GM15510 (cell line): Measurements from ENCODE around the gene CNTN4.

Experiments
- POLR2A ChIP-seq: IDR thresholded peaks from 3 replicates; pipeline ENCODE4 v1.6.1; 2011; ENCODE audit warnings: borderline replicate concordance; ENCODE audit not compliant: insufficient read length; ENCODE audit errors: extremely low read depth

Gene CNTN4

GRCh38 chr3:2880218-2880756, 781.6 kb downstream of the CNTN4 start:
- TF ChIP-seq POLR2A = no peak

GRCh38 chr3:2883283-2883682, 784.6 kb downstream of the CNTN4 start:
- TF ChIP-seq POLR2A = no peak

- TF ChIP-seq POLR2A = no peak
Observed at GRCh38 chr3:2888592-2888991, 789.9 kb downstream of the CNTN4 start.

- no peak for TF ChIP-seq POLR2A
Observed at GRCh38 chr3:2889736-2890135, 791.1 kb downstream of the CNTN4 start.

- no peak for TF ChIP-seq POLR2A
Observed at GRCh38 chr3:2896308-2896939, 797.8 kb downstream of the CNTN4 start.

GRCh38 chr3:2897821-2898220, 799.2 kb downstream of the CNTN4 start:
- no peak for TF ChIP-seq POLR2A

- no peak for TF ChIP-seq POLR2A
Observed at GRCh38 chr3:2898591-2899353, 800.1 kb downstream of the CNTN4 start.

GRCh38 chr3:2904054-2904453, 805.4 kb downstream of the CNTN4 start:
- no peak for TF ChIP-seq POLR2A

GRCh38 chr3:2908693-2909351, 810.2 kb downstream of the CNTN4 start:
- no peak for TF ChIP-seq POLR2A

GRCh38 chr3:2910997-2911396, 812.3 kb downstream of the CNTN4 start:
- no peak for TF ChIP-seq POLR2A

GRCh38 chr3:2915826-2916225, 817.2 kb downstream of the CNTN4 start:
- no peak for TF ChIP-seq POLR2A

GRCh38 chr3:2920103-2920502, 821.4 kb downstream of the CNTN4 start:
- TF ChIP-seq POLR2A = no peak

- TF ChIP-seq POLR2A = no peak
Observed at GRCh38 chr3:2921452-2921851, 822.8 kb downstream of the CNTN4 start.

- no peak for TF ChIP-seq POLR2A
Observed at GRCh38 chr3:2921903-2922302, 823.2 kb downstream of the CNTN4 start.

- no peak for TF ChIP-seq POLR2A
Observed at GRCh38 chr3:2923390-2923789, 824.7 kb downstream of the CNTN4 start.

GRCh38 chr3:2927259-2927658, 828.6 kb downstream of the CNTN4 start:
- no peak for TF ChIP-seq POLR2A

- no peak for TF ChIP-seq POLR2A
Observed at GRCh38 chr3:2929574-2929973, 830.9 kb downstream of the CNTN4 start.

- no peak for TF ChIP-seq POLR2A
Observed at GRCh38 chr3:2931265-2931664, 832.6 kb downstream of the CNTN4 start.
